ENCODE data around the gene SUSD1.

GRCh38 chr9:112041199-112041535, 133.9 kb downstream of the SUSD1 start:
- TF ChIP-seq REST (IDR thresholded peaks at IDR 0.05; ENCODE audit: insufficient read depth in 1 of 2, low read depth in 2 of 2, low read length in 2 of 2) (no peak), POLR2AphosphoS5 (IDR thresholded peaks at IDR 0.05; ENCODE audit: low read depth, low read length) (no peak), TAF1 (IDR thresholded peaks at IDR 0.05; ENCODE audit: borderline replicate concordance, insufficient read depth, low read length) (no peak)

All from PFSK-1 (cell line).